Left ventricle myocardium superior (tissue), 1 donor: Measurements from ENCODE around the gene ADAMTS7. TPM values are rescaled to one million over a fixed set of nuclear protein-coding genes. Genes with fewer than 3 reads are reported as not detected.
"Not testable (repeated sequence)": the region's sequence is repeated elsewhere in the genome, so short reads cannot be mapped to it uniquely, and the experiment has no call there.

Experiments used
- ATAC-seq: fragments of 200-7000 bp; cut with Tn5 transposase; one replicate; pipeline ENCODE4 v1.9.1; 2020; ENCODE audit warnings: mild to moderate bottlenecking, moderate library complexity
- DNase-seq: peaks from one replicate; pipeline ENCODE4 v3.0.0-alpha.2; 2020
- intact Hi-C: fragments of 100-400 bp; cut with micrococcal nuclease; formaldehyde crosslinking; loops from one replicate; pipeline ENCODE4 v1.11.0; 2022
- total RNA-seq: library from RNA; stranded (reverse); fragmentation: NEBNext Ultra II Directional; extraction: Animal tissue kit (Norgen Biotek cat#: 25700); gene quantifications from one replicate; pipeline ENCODE4 v1.2.1, GENCODE V29; 2021
- donor health status: DM: no; HTN: yes; CAD: no; lungs with severe emphysema.

Gene ADAMTS7
- total RNA-seq, 1 donor from 2014 or later: 37.9 TPM

DNA sequence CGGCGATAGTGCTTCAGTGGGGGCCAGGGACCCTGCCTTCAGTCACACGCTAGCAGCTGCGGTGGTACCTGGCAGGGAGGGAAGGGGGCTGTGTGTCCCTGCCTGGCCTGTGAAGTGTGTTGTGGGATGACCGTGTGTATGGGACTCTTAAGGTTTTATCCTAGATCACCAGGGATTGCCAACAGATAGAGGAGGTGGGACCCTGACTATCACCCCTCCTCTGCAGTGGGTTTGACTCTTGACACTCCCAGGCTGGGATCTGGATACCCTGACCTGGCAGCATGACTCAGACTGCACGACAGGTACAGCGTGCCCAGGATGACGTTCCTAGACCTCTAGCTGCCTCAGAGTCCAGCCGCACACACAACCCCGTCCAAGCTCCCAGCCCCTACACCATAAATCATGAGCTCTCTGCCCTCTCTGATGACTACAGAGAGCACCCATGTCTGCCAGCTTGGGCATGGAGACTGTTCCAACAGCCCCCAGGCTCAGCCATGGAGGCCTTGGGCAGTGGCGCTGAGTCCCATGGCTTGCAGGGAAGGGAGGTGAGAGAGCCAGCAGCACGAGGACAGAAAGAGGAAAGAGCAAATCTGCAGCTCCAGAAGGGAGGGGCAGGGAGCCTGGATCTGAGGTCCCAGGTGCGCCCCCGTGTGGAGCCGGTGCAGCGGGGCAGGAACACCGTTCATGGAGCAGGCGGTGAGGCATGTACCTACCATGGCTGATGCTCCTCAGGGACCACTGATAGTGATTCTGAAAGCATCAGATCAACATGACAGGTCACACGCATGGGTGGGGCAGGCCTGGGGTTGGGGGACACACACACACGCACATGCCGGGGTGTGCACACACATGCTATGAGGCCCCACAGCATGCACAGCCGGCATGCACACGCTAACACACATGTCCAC lies 71.0 kb downstream of the ADAMTS7 start:
- intact Hi-C loops: no loop called here
- ATAC-seq (peak; percentile 77), DNase-seq (peak; percentile 66)

DNA sequence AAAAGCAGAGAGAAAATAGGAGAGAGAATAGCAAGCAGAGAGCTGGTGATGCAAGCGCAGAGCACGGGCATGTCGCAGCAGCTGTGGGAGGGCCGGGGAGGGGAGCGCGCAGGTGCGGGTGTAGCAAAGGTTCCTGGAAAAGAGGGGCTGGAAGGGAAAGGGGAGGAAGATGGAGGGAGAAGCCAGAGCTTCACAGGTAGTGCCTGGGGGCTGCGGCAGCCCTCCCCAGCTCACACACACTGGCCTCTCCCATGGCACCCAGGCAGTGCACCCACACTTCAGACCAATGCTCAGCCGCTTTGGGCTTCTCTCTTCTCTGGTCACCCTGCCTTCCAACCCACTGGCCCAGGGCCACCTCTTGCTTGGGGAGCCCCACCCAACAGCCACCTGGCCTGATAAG lies 72.1 kb downstream of the ADAMTS7 start:
- intact Hi-C loops: no loop called here
- DNase-seq: no peak
- ATAC-seq: no peak

DNA sequence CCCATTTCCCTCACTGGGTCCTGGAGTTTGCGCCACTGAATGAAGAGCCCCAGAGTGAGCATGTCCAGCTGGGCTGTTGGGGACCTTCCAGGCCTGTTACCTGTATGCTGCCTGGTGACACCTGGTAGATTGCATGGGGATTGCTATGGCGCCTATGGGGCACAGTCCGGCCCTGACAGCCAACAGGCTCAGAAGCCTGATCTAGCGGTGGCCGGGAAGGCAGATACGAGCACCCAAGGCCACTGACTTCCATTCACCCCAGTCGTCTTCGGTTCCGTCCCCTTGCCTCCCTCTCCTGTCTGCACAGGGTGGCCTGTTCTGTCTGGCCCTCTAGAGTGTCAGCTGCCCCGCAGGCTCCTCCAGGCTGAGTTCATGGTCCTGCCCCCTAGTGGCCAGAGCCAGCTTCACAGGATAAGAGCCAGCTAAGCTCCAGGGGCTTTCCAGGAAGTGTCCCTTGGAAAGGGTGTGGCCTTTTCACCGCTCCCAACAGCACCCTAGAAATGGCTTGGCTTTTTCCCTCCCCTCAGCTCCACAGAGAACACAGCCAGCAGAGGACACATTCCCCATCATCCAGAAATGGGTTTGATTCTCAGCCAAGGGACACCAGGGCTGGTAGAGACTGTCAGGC lies 73.2 kb downstream of the ADAMTS7 start:
- DNase-seq, intact Hi-C loops: not testable (repeated sequence)
- peak; percentile 45 for ATAC-seq

DNA sequence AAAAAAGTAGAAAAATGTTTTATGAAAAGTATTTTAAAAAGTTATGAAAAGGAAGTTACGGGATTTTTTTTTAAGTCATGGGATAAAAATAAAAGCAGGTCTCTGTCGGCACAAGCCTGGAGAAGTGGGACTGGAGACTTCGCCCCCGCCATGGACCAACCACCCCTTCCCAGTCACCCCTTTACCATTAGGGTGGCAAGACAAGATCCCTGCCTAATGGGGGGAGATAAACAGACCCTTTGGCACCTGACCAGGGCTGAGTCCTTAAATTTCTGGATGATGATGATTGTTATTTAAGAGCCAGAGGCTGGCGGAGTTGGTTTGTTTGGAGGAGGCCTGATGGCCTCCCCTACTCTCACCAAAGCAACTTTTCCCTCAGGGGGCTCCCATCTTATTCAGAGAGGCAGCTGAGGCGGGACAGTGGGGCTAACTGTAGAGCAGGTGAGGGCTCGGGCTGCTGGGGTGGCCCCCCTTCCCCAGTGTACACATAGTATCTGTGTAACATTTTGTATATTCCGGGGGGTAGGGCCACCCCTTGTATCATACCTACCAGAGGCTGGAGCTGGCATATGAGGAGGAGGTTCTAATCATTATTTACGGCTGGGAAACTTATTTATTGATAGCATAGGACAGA lies 74.0 kb downstream of the ADAMTS7 start:
- DNase-seq: no peak
- intact Hi-C loops: no loop called here
- ATAC-seq: no peak

DNA sequence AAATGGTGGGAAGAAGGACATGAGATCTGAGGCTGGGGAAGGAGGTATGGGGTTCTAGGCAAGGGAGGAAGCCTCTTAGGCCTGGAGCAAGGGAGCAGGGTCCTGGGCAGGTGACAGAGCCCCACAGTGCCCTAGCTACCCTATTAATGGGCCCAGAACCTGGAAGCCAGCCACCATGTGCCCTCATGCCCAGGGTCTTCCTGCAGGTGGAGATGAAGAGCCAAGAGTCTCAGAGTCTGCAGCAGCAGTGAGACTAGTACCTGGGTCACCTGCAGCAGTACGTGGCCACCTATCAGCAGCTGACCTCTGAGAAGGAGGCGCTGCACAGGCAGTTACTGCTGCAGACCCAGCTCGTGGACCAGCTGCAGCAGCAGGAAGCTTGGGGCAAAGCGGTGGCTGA lies 75.0 kb downstream of the ADAMTS7 start:
- DNase-seq, ATAC-seq, intact Hi-C loops: not testable (repeated sequence)

DNA sequence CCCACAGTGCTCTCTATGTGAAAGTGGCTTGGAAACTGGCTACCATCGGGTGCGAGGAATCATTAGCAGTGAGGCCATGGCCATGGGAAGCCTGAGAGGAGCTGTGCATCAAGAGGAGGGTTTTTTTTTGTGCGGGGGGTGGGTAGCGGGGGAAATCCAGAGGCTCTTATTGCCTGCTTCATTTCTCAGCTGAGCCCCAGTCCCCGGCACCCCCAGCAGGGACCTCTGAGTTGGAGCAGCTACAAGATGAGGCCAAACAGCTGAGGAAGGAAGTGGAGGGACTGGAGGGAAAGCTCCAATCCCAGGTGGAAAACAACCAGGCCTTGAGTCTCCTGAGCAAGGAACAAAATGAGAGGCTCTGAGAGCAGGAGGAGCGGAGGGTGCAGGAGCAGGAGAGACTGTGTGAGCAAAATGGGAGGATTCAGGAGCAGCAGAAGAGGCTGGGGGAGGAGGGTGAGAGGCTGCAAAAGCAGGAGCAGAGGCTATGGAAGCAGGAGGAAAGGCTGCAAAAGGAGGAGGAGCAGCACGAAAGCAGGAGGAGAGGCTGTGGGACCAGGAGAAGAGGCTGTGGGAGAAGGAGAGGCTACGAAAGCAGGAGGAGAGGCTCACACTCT lies 76.7 kb downstream of the ADAMTS7 start:
- ATAC-seq (no peak), DNase-seq (no peak)
- intact Hi-C loops: no loop called here

DNA sequence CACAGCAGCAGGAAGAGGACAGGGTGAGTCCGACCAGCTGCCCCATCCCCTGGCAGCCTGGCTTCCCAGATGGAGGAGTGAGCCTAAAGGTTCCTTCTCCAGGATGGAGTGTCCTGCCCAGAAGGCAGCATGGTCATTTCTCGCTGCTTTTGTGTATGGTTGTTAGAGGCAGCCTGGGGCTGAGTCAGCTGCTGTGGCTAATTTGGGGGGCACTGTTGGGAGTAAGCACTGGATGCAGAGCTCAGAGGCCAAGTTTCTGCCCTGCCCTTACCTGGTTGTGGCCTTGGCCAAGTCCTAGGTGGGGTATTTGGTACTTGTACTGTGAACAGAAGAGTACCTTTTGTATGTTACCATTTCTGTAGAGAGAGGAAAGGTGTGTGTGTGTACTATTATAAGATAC lies 78.6 kb downstream of the ADAMTS7 start:
- no peak for DNase-seq
- intact Hi-C loops: no loop called here
- ATAC-seq: no peak

DNA sequence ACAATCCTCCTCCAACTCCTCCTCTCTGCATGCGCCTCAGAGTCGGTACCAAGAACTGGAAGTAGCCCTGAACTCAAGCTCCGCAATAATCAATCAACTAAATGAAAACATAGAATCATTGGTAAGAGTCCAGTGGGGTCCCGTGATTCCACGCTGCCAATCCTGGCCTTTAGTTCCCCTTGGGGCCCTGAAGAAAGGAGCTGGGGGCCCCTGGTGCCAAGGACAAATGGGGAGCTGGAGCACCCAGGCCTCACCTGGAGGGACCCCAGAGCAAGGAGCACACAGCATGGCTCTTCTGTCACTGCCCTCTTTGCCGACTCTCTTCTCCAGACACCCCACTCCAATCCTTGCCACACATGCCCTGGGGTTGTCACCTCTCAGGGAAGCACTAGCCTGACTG lies 80.3 kb downstream of the ADAMTS7 start:
- ATAC-seq (no peak), DNase-seq (no peak)
- intact Hi-C loops: no loop called here

DNA sequence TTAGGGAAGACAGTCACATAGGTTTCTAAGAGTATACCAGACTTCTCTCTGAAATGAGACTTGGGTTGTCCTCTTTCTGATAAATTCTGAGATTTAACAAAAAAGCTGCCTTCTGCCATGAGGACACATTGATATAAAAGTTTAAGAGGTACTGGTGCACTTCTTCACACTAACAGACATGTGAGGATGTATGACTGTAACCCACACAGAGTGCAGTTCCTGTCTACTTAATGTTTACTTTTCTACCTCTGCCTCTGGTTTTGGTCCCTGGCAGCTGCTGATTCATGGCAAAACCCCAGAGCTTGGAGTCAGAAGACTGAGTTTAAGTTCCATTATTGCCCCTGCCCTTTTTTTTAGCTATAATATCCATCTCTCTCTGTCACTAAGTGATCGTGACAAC lies 82.8 kb downstream of the ADAMTS7 start:
- DNase-seq, intact Hi-C loops, ATAC-seq: not testable (repeated sequence)

DNA sequence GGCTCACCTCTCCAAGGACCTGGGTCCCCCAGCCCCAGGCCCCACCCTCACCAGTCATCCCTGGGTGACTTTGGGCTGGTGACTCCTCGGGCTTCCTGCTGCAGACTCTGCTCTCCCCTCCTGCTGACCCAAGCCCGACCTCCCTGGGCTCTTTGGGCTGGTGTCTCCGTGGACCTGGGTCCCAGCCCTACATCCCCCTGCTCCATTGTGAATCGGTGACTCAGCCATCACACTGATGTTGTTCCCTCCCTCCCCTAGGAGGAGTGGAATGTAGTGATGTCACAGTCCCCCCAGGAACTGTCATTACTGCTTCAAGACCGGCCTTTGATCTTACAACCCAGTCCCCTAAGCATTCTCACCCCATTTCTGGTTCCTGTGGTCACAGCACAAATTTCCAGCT lies 83.7 kb downstream of the ADAMTS7 start:
- DNase-seq: no peak
- ATAC-seq: no peak
- intact Hi-C loops: no loop called here

DNA sequence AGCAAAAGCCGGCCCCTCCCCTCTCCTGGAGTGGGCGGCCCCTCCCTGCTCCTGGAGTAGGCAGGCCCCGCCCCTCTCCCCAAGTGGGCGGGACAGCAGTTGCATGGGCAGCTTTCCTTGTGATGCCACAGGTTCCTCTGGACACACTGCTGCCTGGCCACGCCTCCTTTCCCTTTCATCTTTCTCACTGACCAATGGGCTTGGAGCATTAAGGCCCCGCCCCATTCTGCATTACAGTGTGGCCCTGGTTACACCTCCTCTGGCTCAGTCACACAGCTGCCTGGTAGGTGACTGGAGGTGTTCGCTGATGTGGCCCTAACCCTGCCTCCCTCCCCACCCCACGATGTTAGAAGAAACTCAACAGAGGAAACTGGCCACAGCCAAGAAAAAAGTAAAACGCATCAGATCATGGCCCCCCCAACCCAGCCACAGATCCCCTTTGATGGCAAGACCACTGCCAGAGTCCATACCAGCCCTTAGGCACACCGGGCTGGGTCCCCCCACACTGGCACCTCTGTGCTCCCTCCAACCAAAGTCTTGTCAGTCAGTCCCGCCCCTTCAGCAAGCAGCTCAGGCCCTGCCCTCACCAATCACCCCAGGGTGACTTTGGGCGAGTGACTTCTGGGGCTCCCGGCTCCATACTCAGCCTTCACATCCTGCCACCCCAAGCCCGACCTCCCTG lies 84.3 kb downstream of the ADAMTS7 start:
- intact Hi-C loops: no loop called here
- DNase-seq (peak; percentile 33), ATAC-seq (no peak)

DNA sequence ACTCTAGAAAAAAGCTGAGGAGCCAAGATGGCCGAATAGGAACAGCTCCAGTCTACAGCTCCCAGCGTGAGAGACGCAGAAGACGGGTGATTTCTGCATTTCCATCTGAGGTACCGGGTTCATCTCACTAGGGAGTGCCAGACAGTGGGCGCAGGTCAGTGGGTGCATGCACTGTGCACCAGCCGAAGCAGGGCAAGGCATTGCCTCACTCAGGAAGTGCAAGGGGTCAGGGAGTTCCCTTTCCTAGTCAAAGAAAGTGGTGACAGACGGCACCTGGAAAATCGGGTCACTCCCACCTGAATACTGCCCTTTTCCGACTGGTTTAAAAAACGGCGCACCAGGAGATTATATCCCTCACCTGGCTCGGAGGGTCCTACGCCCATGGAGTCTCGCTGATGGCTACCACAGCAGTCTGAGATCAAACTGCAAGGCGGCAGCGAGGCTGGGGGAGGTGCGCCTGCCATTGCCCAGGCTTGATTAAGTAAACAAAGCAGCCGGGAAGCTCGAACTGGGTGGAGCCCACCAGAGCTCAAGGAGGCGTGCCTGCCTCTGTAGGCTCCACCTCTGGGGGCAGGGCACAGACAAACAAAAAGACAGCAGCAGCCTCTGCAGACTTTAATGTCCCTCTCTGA lies 91.3 kb downstream of the ADAMTS7 start:
- DNase-seq, ATAC-seq, intact Hi-C loops: not testable (repeated sequence)

DNA sequence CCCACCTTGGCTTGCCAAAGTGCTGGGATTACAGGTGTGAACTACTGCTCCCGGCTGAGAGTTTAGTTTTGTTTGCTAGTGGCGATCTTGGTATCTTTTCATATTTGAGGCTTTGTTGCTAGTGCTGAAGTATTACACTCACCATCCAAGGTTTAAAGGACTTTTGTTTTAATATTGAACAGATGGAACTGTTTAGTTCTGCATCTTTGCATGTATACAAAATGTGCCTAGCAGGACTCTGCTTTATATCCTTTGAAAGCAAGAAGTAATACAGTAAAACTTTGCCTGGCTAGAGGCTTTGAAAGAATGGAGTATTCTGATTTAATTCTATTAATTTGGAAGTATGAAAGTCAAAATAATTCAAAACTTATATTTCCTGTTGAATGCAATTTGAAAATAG lies 92.4 kb downstream of the ADAMTS7 start:
- intact Hi-C loops: no loop called here
- no peak for ATAC-seq

DNA sequence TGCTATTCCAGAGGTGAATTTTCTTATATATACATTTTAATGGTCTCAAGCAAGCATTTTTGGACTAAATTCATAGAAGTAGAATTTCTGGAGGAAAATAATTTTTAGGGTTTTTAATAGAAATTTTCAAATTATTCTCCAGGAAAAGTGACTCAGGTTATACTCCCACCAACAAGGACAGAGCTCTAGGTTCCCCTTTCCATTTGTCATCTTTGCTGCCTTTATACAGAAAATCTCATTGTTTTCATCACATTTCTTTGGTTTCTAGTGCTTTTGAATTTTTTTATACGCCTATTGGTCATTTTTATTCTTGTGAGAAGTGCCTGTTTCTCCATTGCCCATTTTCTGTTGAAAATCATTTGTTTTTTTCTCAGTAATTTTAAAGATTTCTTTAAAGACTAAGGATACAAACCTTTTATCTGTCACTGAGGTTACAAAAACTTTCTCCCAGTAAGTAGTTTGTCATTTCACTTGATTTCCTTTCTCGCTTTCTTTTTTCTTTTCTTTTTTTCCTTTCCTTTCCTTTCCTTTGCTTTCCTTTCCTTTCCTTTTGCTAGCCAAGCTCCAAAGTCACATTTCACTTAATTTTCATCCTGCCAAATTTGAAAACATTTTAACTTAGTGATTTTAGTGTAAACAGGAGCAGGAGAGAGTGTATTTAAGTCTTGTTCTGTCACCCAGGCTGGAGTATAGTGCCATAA lies 93.2 kb downstream of the ADAMTS7 start:
- ATAC-seq (no peak), DNase-seq (no peak)
- intact Hi-C loops: no loop called here

More for the DNA sequence above, 92.4 kb downstream of the ADAMTS7 start:
- no peak for DNase-seq

DNA sequence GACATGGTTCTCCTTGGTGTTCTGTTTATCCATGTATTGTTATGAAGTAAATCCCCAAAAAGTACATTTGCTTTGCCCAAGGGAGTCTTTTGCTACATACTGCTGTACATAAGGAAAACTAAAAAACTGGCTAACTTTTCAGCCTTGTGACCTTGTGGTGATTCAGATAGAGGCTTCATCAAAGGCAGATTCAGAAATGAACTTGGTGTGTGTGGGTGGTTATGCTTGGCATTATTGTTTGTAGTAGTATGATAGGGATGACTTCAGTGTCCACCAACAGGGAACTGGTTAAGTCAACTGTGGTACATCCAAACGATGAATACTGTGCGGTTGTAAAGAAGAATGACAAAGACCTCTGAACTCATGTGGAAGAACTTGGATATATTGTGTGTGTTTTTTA lies 94.6 kb downstream of the ADAMTS7 start:
- DNase-seq: no peak
- intact Hi-C loops: no loop called here
- no peak for ATAC-seq

DNA sequence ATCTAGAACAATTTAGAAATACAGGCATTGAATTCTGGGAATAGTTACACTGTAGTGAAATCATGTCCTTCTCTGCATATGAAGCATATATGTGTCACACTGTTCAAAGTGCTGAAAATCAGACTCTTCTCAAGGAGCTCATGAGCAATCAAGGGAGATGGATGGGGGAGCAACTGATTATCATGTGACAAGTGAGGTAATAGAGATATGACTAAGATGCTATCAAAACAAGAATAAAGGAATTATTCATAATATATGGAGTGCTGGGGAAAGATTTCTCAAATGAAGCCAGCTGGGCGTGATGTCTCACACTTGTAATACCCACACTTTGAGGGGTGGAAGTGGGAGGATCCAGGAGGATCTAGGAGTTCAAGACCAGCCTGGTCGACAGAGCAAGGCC lies 95.3 kb downstream of the ADAMTS7 start:
- intact Hi-C loops: no loop called here
- ATAC-seq (no peak), DNase-seq (no peak)

DNA sequence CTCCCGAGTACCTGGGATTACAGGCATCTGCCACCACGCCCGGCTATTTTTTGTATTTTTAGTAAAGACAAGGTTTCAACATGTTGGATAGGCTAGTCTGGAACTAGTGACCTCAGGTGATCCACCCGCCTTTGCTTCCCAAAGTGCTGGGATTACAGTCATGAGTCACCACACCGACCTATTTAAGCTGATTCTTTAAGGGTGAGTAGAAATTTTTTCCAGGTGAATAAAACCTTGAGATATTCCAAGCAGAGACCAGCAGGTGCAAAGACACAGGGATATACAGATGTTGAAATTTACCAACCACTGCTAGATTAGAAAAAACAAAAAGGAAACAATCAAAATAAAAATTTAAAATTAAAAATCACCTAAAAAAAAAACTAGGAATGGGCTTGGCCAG lies 95.8 kb downstream of the ADAMTS7 start:
- no peak for ATAC-seq
- no peak for DNase-seq
- intact Hi-C loops: no loop called here

DNA sequence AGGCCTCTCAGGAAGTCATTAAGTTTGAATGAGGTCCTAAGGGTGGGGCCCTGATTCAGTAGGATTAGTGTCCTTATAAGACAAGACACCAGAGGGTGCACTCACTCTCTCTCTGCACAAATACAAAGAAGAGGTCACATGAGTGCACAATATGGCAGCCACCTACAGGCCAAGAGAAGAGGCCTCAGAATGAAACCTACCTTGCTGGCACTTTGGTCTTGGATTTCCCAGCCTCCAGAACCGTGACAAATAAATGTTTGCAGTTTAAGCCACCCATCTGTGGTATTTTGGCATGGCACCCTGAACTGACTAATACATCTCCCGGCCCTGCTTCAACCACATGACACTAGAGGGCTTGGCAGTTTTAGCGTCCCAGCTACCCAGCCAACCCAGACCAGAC lies 96.4 kb downstream of the ADAMTS7 start:
- no peak for ATAC-seq
- no peak for DNase-seq
- intact Hi-C loops: no loop called here
